C4-2B (cell line): ENCODE data around the gene OPN4.

Experiments
- ZFX ChIP-seq: fragments of 450-650 bp; IDR thresholded peaks from 2 replicates; pipeline ENCODE4 v1.6.1; 2017
- TF ChIP-seq, protein P1 (sequence below): fragments of 450-650 bp; conservative IDR thresholded peaks from 2 replicates; pipeline ENCODE4 v1.5.1; 2017; ENCODE audit warnings: mild to moderate bottlenecking

DNA sequence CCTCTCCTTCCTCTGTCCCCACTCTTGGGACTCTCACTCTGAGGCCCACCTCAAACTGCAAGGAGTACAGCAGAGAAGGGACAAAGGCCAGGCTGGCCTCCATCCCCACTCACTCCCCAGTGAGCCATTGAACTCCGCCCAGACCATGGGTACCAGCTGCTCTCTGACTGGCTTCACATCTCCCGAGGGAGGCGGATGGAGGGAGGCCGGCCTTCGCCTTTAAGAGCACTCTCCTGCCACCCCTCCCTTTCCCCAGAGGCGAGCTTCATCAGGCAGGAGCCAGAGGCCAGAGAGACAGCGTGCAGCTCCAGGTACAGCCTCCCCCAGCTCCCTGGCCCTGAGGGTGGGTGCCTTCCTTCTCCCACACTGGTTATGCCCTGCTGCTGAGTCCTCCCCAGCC, 12.2 kb downstream of the OPN4 start:
- TF ChIP-seq, protein P1, sequence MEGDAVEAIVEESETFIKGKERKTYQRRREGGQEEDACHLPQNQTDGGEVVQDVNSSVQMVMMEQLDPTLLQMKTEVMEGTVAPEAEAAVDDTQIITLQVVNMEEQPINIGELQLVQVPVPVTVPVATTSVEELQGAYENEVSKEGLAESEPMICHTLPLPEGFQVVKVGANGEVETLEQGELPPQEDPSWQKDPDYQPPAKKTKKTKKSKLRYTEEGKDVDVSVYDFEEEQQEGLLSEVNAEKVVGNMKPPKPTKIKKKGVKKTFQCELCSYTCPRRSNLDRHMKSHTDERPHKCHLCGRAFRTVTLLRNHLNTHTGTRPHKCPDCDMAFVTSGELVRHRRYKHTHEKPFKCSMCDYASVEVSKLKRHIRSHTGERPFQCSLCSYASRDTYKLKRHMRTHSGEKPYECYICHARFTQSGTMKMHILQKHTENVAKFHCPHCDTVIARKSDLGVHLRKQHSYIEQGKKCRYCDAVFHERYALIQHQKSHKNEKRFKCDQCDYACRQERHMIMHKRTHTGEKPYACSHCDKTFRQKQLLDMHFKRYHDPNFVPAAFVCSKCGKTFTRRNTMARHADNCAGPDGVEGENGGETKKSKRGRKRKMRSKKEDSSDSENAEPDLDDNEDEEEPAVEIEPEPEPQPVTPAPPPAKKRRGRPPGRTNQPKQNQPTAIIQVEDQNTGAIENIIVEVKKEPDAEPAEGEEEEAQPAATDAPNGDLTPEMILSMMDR: no peak
- no peak for TF ChIP-seq ZFX
